ENCODE measurements around the gene MUC2.

Gene MUC2

GRCh38 chr11:1120532-1121330, 46.1 kb downstream of the MUC2 start:
- no peak for DNase-seq (ENCODE audit: low read depth, low spot score)

GRCh38 chr11:1121331-1121812, 46.7 kb downstream of the MUC2 start:
- no peak for DNase-seq (ENCODE audit: low read depth, low spot score)

- DNase-seq (ENCODE audit: low read depth, low spot score): no peak
Measured at GRCh38 chr11:1121813-1122663, 47.4 kb downstream of the MUC2 start.

GRCh38 chr11:1122664-1123002, 48.0 kb downstream of the MUC2 start:
- DNase-seq (ENCODE audit: low read depth, low spot score): no peak

- DNase-seq (ENCODE audit: low read depth, low spot score): no peak
Measured at GRCh38 chr11:1123970-1124369, 49.3 kb downstream of the MUC2 start.

Measured in ELF-1 (cell line).